Hepatocyte (in vitro differentiated cells): ENCODE measurements around the gene UPK3A. TPM values are rescaled to one million over a fixed set of nuclear protein-coding genes. Genes with fewer than 3 reads are reported as not detected.

Experiments
- DNase-seq: peaks from one replicate; pipeline ENCODE4 v3.0.0-alpha.2; 2016; ENCODE audit warnings: low spot score
- H2AFZ ChIP-seq: fragments of 200-600 bp; sonication (generic); 2 replicates; pipeline ENCODE4 v1.6.0; 2016; ENCODE audit warnings: antibody characterized with exemption, mild to moderate bottlenecking
- H3K27ac ChIP-seq: fragments of 200-600 bp; sonication (generic); 2 replicates; pipeline ENCODE4 v1.5.1; 2016; ENCODE audit warnings: mild to moderate bottlenecking
- H3K27me3 ChIP-seq: fragments of 200-600 bp; sonication (generic); 2 replicates; pipeline ENCODE4 v1.6.1; 2016
- H3K36me3 ChIP-seq: fragments of 200-600 bp; sonication (generic); replicated peaks from 2 replicates; pipeline ENCODE4 v1.5.1; 2016; ENCODE audit warnings: low read depth; ENCODE audit not compliant: insufficient read depth
- H3K4me1 ChIP-seq: fragments of 200-600 bp; sonication (generic); 2 replicates; pipeline ENCODE4 v1.5.1; 2016; ENCODE audit warnings: mild to moderate bottlenecking, moderate library complexity; ENCODE audit not compliant: insufficient read depth
- H3K4me2 ChIP-seq: fragments of 200-600 bp; sonication (generic); 2 replicates; pipeline ENCODE4 v1.6.0; 2016
- H3K4me3 ChIP-seq: fragments of 200-600 bp; sonication (generic); 2 replicates; pipeline ENCODE4 v1.5.1; 2016; ENCODE audit warnings: mild to moderate bottlenecking
- H3K79me2 ChIP-seq: fragments of 200-600 bp; sonication (generic); 2 replicates; pipeline ENCODE4 v1.6.0; 2017; ENCODE audit warnings: mild to moderate bottlenecking
- H3K9me2 ChIP-seq: fragments of 200-600 bp; sonication (generic); replicated peaks from 2 replicates; pipeline ENCODE4 v1.6.0; 2017; ENCODE audit warnings: mild to moderate bottlenecking; ENCODE audit not compliant: insufficient read depth
- H3K9me3 ChIP-seq: fragments of 200-600 bp; sonication (generic); 2 replicates; pipeline ENCODE4 v1.5.1; 2016; ENCODE audit warnings: low read depth, mild to moderate bottlenecking
- H4K20me1 ChIP-seq: fragments of 200-600 bp; sonication (generic); 2 replicates; pipeline ENCODE4 v1.6.0; 2016; ENCODE audit warnings: mild to moderate bottlenecking; ENCODE audit not compliant: insufficient read depth, poor library complexity, severe bottlenecking
- CTCF ChIP-seq: fragments of 200-600 bp; sonication (generic); IDR thresholded peaks from 2 replicates; pipeline ENCODE4 v1.5.1; 2016; ENCODE audit warnings: antibody characterized with exemption, mild to moderate bottlenecking; ENCODE audit not compliant: poor library complexity
- EZH2 ChIP-seq: fragments of 200-600 bp; sonication (generic); IDR thresholded peaks from 2 replicates; pipeline ENCODE4 v1.6.1; 2016; ENCODE audit warnings: antibody characterized with exemption, mild to moderate bottlenecking, borderline replicate concordance
- EZH2phosphoT487 ChIP-seq: fragments of 200-600 bp; sonication (generic); IDR thresholded peaks from one replicate; pipeline ENCODE4 v1.6.1; 2018; ENCODE audit warnings: antibody characterized with exemption, mild to moderate bottlenecking, low read depth, moderate library complexity; ENCODE audit not compliant: unreplicated experiment, severe bottlenecking
- WGBS: methylation state at CpG from one replicate; pipeline ENCODE4 v1.1.6; 2016; ENCODE audit warnings: low lambda C conversion rate; ENCODE audit errors: missing lambda C conversion rate; 5-methylcytosine and 5-hydroxymethylcytosine counted together
- polyA plus RNA-seq: library from polyadenylated mRNA; unstranded; fragments of >200 nt; fragmentation: Nextera tagmentation; extraction: Ambion mirVana; gene quantifications from 2 replicates; pipeline ENCODE4 v1.2.1, GENCODE V29; 2016
- total RNA-seq: library from RNA; depleted of rRNA; stranded (reverse); fragments of >200 nt; gene quantifications from 2 replicates; pipeline ENCODE4 v1.2.3, GENCODE V29; 2014

The UPK3A gene
- total and polyA plus RNA-seq, 2 experiments from 2014 or later, result 14.9 to 41.8 TPM

- no peak overlapping the region for H3K27ac ChIP-seq
- peaks cover 47% of the 10 kb centered on the region for H3K79me2 ChIP-seq
Measured at GRCh38 chr22:45237065-45237990, 47.4 kb upstream of the UPK3A start.

GRCh38 chr22:45238076-45238956, 46.4 kb upstream of the UPK3A start:
- no peaks in the 10 kb centered on the region for H3K9me2 ChIP-seq
- WGBS, result 92% methylated on average over 18 of the region's 18 CpGs
- no peak overlapping the region for H2AFZ ChIP-seq
- no peak for TF ChIP-seq EZH2
- no peak for TF ChIP-seq CTCF
- TF ChIP-seq EZH2phosphoT487, result no peak
- H3K4me3 ChIP-seq, result no peak overlapping the region
- no peaks in the 10 kb centered on the region for H3K27me3 ChIP-seq
- no peak overlapping the region for H3K27ac ChIP-seq
- H3K4me1 ChIP-seq, result peaks cover 11% of the 10 kb centered on the region
- H3K9me3 ChIP-seq, result no peaks in the 10 kb centered on the region
- no peaks in the 10 kb centered on the region for H3K36me3 ChIP-seq
- peaks cover 8% of the 10 kb centered on the region for H4K20me1 ChIP-seq
- H3K79me2 ChIP-seq, result peaks cover 47% of the 10 kb centered on the region
- DNase-seq, result no peak
- no peak overlapping the region for H3K4me2 ChIP-seq

More at GRCh38 chr22:45237065-45237990, 47.4 kb upstream of the UPK3A start:
- no peak overlapping the region for H2AFZ ChIP-seq
- peaks cover 11% of the 10 kb centered on the region for H3K4me1 ChIP-seq
- H3K9me2 ChIP-seq, result no peaks in the 10 kb centered on the region
- 84% methylated on average over 15 of the region's 15 CpGs for WGBS
- no peak overlapping the region for H3K4me2 ChIP-seq
- H4K20me1 ChIP-seq, result peaks cover 8% of the 10 kb centered on the region
- no peak for TF ChIP-seq CTCF
- no peak for TF ChIP-seq EZH2
- TF ChIP-seq EZH2phosphoT487, result no peak
- H3K27me3 ChIP-seq, result no peaks in the 10 kb centered on the region
- no peak overlapping the region for H3K4me3 ChIP-seq
- H3K9me3 ChIP-seq, result no peaks in the 10 kb centered on the region
- no peaks in the 10 kb centered on the region for H3K36me3 ChIP-seq
- no peak for DNase-seq

- H3K9me3 ChIP-seq, result no peaks in the 10 kb centered on the region
- WGBS, result 71% methylated on average over 6 of the region's 6 CpGs
- H3K36me3 ChIP-seq, result no peaks in the 10 kb centered on the region
- peaks cover 46% of the 10 kb centered on the region for H3K79me2 ChIP-seq
- no peaks in the 10 kb centered on the region for H3K27me3 ChIP-seq
- peak overlapping the region; percentile 99 for H3K4me2 ChIP-seq
- no peaks in the 10 kb centered on the region for H3K9me2 ChIP-seq
- TF ChIP-seq CTCF (no peak), EZH2phosphoT487 (no peak), EZH2 (no peak)
- DNase-seq, result no peak
- H4K20me1 ChIP-seq, result peaks cover 8% of the 10 kb centered on the region
- H3K4me3 ChIP-seq, result no peak overlapping the region
- H3K4me1 ChIP-seq, result peaks cover 11% of the 10 kb centered on the region
- H2AFZ ChIP-seq, result no peak overlapping the region
- H3K27ac ChIP-seq, result no peak overlapping the region
Measured at GRCh38 chr22:45238957-45239680, 45.6 kb upstream of the UPK3A start.
